ENCODE measurements around the gene TMEM54. TPM values are rescaled to one million over a fixed set of nuclear protein-coding genes. Genes with fewer than 3 reads are reported as not detected.

TMEM54 gene
- total and polyA plus RNA-seq, 4 donors, result 0.92 to 10.9 (median 2.6) TPM

- no peak overlapping the region for H3K4me3 ChIP-seq (ENCODE audit: low read depth in 1 of 3, low read length in 3 of 3)
- TF ChIP-seq RAD21 (IDR thresholded peaks at IDR 0.05) (peak; percentile 8 to 66), TAF1 (conservative IDR thresholded peaks at IDR 0.05) (no peak), HNF4A (conservative IDR thresholded peaks at IDR 0.05) (peak; percentile 97 to 98), RXRA (IDR thresholded peaks at IDR 0.05) (peak; percentile 85 to 92), CTCF (IDR thresholded peaks at IDR 0.05; ENCODE audit: low read depth, low read length, missing input control) (no peak), FOXA2 (IDR thresholded peaks at IDR 0.05) (peak; percentile 49), MAX (IDR thresholded peaks at IDR 0.05) (peak; percentile 94), SP1 (IDR thresholded peaks at IDR 0.05) (peak; percentile 97), JUND (IDR thresholded peaks at IDR 0.05) (peak; percentile 55 to 71), EGR1 (IDR thresholded peaks at IDR 0.05; ENCODE audit: low read depth in 2 of 2) (peak; percentile 31 to 78), ATF3 (IDR thresholded peaks at IDR 0.05) (peak; percentile 27), GABPA (IDR thresholded peaks at IDR 0.05 in 1 of 2, conservative IDR thresholded peaks at IDR 0.05 in 1 of 2) (peak; percentile 22 to 79), ZBTB33 (IDR thresholded peaks at IDR 0.05) (peak; percentile 89), YY1 (IDR thresholded peaks at IDR 0.05) (peak; percentile 82), HNF4G (IDR thresholded peaks at IDR 0.05) (peak; percentile 96), NR2F2 (IDR thresholded peaks at IDR 0.05) (no peak), FOXA1 (IDR thresholded peaks at IDR 0.05) (peak; percentile 68), REST (IDR thresholded peaks at IDR 0.05) (peak; percentile 62)
- no peak overlapping the region for H3K9ac ChIP-seq (ENCODE audit: low read depth in 1 of 2, low read length in 2 of 2)
- no peaks in the 10 kb centered on the region for H3K27me3 ChIP-seq (ENCODE audit: control insufficient read depth in 4 of 4, insufficient read depth in 4 of 4, low read length in 3 of 4)
- H3K9me3 ChIP-seq (ENCODE audit: control insufficient read depth in 4 of 4, low read length in 3 of 4), result no peaks in the 10 kb centered on the region
- peak; percentile 38 for DNase-seq (ENCODE audit: low spot score)
- peak overlapping the region; percentile 67 to 73 for H3K27ac ChIP-seq (ENCODE audit: low read depth in 1 of 2, low read length in 2 of 2)
- 12% methylated on average over 3 of the region's 3 CpGs for WGBS
- H3K4me1 ChIP-seq (ENCODE audit: control insufficient read depth in 4 of 4, insufficient read depth in 4 of 4, low read length in 3 of 4), result peaks cover 10 to 45% (median 25%) of the 10 kb centered on the region in 4 donors
- peaks cover 0 to 7% (median 4%) of the 10 kb centered on the region in 4 donors for H3K36me3 ChIP-seq (ENCODE audit: control insufficient read depth in 4 of 4, insufficient read depth in 3 of 4, low read depth in 1 of 4, low read length in 3 of 4)
Observed at GRCh38 chr1:32933742-32934322, 32.6 kb upstream of the TMEM54 start.
